Measurements from ENCODE around the gene SGCA. TPM values are rescaled to one million over a fixed set of nuclear protein-coding genes. Genes with fewer than 3 reads are reported as not detected.

The SGCA gene
- total and polyA plus RNA-seq, 2 of the 8 experiments (the other 6 are each of a cell fraction or from before 2014, with no cell fraction given): 0.12 TPM; not detected in 1

- TF ChIP-seq MAX (IDR thresholded peaks at IDR 0.05) (no peak), TAF1 (IDR thresholded peaks at IDR 0.05; ENCODE audit: low read depth, low read length) (no peak), PHF8 (conservative IDR thresholded peaks at IDR 0.05; ENCODE audit: low read depth, low read length) (no peak), SP4 (IDR thresholded peaks at IDR 0.05; ENCODE audit: low read length) (no peak), SAP30 (IDR thresholded peaks at IDR 0.05; ENCODE audit: insufficient read depth, insufficient replicate concordance, low read length) (no peak)
Measured at GRCh38 chr17:50205111-50205962, 39.5 kb downstream of the SGCA start (continued).
